OCI-LY7 (cell line): ENCODE data around the gene ARTN. TPM values are rescaled to one million over a fixed set of nuclear protein-coding genes. Genes with fewer than 3 reads are reported as not detected.

Experiments
- BruUV-seq: library from RNA; stranded (reverse); fragments of 400-500 nt; replicated peaks from 2 replicates; lab custom pipeline; 2021; lab: Mats Ljungman, UMichigan
- CTCF ChIA-PET: fragments of 300-600 bp; sonication (Branson Sonifier 250); formaldehyde crosslinking; loops from one replicate; lab custom pipeline; 2022; ENCODE audit warnings: antibody characterized with exemption; ENCODE audit not compliant: unreplicated experiment; lab: Charles Lee
- POLR2A ChIA-PET: fragments of 300-600 bp; sonication (Branson Sonifier 250); formaldehyde crosslinking; loops from one replicate; lab custom pipeline; 2022; ENCODE audit warnings: antibody characterized with exemption; lab: Charles Lee
- DNase-seq: peaks from one replicate; pipeline ENCODE4 v3.0.0-alpha.2; 2015; ENCODE audit warnings: low spot score
- H2AFZ ChIP-seq: fragments of 200-600 bp; sonication (generic), shearing (Covaris generic); 2 replicates; pipeline ENCODE4 v1.6.1; 2014; ENCODE audit warnings: mild to moderate bottlenecking, antibody characterized with exemption, low read length, moderate library complexity
- H3K27ac ChIP-seq: fragments of 200-600 bp; sonication (generic); 2 replicates; pipeline ENCODE4 v1.5.1; 2014; ENCODE audit warnings: mixed run types, low read depth, mild to moderate bottlenecking, moderate library complexity, low read length, inconsistent platforms; ENCODE audit not compliant: poor library complexity, severe bottlenecking
- H3K36me3 ChIP-seq: fragments of 200-600 bp; sonication (generic); 2 replicates; pipeline ENCODE4 v1.6.1; 2014; ENCODE audit warnings: mild to moderate bottlenecking, antibody characterized with exemption, low read length, moderate library complexity, mixed read lengths; ENCODE audit not compliant: insufficient read depth
- H3K4me1 ChIP-seq: fragments of 200-600 bp; sonication (generic); 2 replicates; pipeline ENCODE4 v1.5.1; 2014; ENCODE audit warnings: mild to moderate bottlenecking, low read length; ENCODE audit not compliant: insufficient read depth, poor library complexity, severe bottlenecking
- H3K4me2 ChIP-seq: fragments of 200-600 bp; sonication (generic); 2 replicates; pipeline ENCODE4 v1.6.1; 2014; ENCODE audit warnings: mild to moderate bottlenecking, low read length
- H3K4me3 ChIP-seq: fragments of 200-600 bp; sonication (generic); 2 replicates; pipeline ENCODE4 v1.5.1; 2014; ENCODE audit warnings: mild to moderate bottlenecking, low read depth, low read length; ENCODE audit not compliant: poor library complexity, severe bottlenecking
- H3K79me2 ChIP-seq: fragments of 200-600 bp; sonication (generic); 2 replicates; pipeline ENCODE4 v1.6.1; 2016; ENCODE audit warnings: low read depth, mild to moderate bottlenecking, low read length, moderate library complexity, mixed read lengths; ENCODE audit not compliant: insufficient read depth
- H3K9me2 ChIP-seq: fragments of 200-600 bp; sonication (generic); 2 replicates; pipeline ENCODE4 v1.6.1; 2016; ENCODE audit warnings: mild to moderate bottlenecking, low read length, mixed read lengths; ENCODE audit not compliant: insufficient read depth
- H3K9me3 ChIP-seq: fragments of 200-600 bp; sonication (generic); 2 replicates; pipeline ENCODE4 v1.6.1; 2014; ENCODE audit warnings: mild to moderate bottlenecking, mixed run types, low read length, mixed read lengths
- H4K20me1 ChIP-seq: fragments of 200-600 bp; sonication (generic); 2 replicates; pipeline ENCODE4 v1.6.1; 2014; ENCODE audit warnings: mild to moderate bottlenecking, antibody characterized with exemption, low read length, moderate library complexity, mixed read lengths; ENCODE audit not compliant: insufficient read depth
- EZH2phosphoT487 ChIP-seq: fragments of 200-600 bp; sonication (generic); IDR thresholded peaks from 2 replicates; pipeline ENCODE4 v1.6.1; 2018; ENCODE audit warnings: low read depth, borderline replicate concordance, mild to moderate bottlenecking, mixed run types, antibody characterized with exemption, low read length, moderate library complexity, mixed read lengths
- intact Hi-C: fragments of 100-400 bp; cut with micrococcal nuclease; formaldehyde crosslinking; loops from one replicate; pipeline ENCODE4 v1.10.0; 2022; ENCODE audit not compliant: unreplicated experiment
- total RNA-seq, 2 experiments: library from RNA; depleted of rRNA in 1 of 2; stranded (reverse); fragments of >200 nt in 1 of 2; shearing (Covaris generic) in 1 of 2; gene quantifications; 2 replicates each; pipeline ENCODE4 v1.2.3, GENCODE V29; 2014 to 2022
- TF ChIP-seq, protein P1 (sequence below): fragments of 200-600 bp; sonication (generic); conservative IDR thresholded peaks from 2 replicates; pipeline ENCODE4 v1.5.1; 2014; ENCODE audit warnings: mild to moderate bottlenecking, antibody characterized with exemption, low read length, moderate library complexity, mixed read lengths

The ARTN gene
- total RNA-seq, 2 experiments from 2014 or later: 0.44 to 1.2 TPM

DNA sequence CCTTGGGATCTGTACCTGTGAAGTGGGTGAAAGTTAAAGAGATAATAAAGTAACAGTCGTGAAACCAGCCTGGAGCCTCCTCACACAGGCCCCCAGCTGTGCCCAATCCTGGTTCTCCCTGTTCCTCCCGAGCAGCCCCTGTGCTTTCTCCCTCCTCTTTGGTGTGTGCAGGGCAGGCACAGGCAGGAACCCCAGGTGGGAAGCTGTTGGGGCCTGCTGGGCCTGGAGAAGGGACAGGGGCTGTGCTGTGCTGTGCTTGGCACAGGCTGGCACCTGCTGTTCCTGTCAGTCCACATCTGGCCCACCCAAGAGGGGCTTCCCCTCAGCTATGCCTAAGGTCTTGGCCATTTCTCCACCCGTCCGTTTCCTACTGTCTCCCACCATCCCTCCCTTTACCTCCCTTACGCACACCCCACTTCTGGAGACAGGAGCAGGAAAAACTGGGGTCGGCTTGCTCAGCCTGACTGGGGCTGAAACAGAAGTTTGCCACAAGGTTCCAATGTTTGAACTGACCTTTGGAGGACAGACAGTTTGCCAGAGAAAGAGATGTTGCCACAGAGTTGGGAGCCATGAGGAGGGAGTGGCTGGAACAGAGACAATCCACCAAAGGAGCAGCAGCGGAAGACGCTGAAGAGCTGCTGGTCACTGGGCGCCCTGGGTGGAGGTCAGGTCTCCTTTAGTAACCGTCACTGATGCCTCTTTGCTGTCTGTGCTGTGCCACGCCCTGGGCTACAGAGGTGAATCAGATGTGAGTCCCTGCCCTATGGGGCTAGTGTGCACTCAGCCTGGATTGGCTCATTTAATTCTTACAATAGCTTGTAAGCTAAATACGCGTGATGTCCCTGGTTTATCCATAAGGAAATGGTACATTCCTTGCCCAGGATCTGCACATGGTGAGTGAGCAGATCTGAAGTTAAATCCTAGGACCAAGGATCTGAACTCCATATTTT, 18.8 kb upstream of the ARTN start:
- no peaks in the 10 kb centered on the region for H3K4me1 ChIP-seq
- no peak for DNase-seq
- H2AFZ ChIP-seq: no peak overlapping the region
- TF ChIP-seq, protein P1, sequence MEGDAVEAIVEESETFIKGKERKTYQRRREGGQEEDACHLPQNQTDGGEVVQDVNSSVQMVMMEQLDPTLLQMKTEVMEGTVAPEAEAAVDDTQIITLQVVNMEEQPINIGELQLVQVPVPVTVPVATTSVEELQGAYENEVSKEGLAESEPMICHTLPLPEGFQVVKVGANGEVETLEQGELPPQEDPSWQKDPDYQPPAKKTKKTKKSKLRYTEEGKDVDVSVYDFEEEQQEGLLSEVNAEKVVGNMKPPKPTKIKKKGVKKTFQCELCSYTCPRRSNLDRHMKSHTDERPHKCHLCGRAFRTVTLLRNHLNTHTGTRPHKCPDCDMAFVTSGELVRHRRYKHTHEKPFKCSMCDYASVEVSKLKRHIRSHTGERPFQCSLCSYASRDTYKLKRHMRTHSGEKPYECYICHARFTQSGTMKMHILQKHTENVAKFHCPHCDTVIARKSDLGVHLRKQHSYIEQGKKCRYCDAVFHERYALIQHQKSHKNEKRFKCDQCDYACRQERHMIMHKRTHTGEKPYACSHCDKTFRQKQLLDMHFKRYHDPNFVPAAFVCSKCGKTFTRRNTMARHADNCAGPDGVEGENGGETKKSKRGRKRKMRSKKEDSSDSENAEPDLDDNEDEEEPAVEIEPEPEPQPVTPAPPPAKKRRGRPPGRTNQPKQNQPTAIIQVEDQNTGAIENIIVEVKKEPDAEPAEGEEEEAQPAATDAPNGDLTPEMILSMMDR: no peak
- TF ChIP-seq EZH2phosphoT487: no peak
- H3K9me2 ChIP-seq: no peaks in the 10 kb centered on the region
- H3K27ac ChIP-seq: no peak overlapping the region
- intact Hi-C loops: no loop called here
- BruUV-seq: no TSS peak
- no peak overlapping the region for H3K4me3 ChIP-seq
- H4K20me1 ChIP-seq: no peaks in the 10 kb centered on the region
- H3K79me2 ChIP-seq: no peaks in the 10 kb centered on the region
- H3K4me2 ChIP-seq: no peak overlapping the region
- ChIA-PET CTCF (no interaction called here), POLR2A (no interaction called here)
- H3K36me3 ChIP-seq: no peaks in the 10 kb centered on the region
- H3K9me3 ChIP-seq: no peaks in the 10 kb centered on the region

DNA sequence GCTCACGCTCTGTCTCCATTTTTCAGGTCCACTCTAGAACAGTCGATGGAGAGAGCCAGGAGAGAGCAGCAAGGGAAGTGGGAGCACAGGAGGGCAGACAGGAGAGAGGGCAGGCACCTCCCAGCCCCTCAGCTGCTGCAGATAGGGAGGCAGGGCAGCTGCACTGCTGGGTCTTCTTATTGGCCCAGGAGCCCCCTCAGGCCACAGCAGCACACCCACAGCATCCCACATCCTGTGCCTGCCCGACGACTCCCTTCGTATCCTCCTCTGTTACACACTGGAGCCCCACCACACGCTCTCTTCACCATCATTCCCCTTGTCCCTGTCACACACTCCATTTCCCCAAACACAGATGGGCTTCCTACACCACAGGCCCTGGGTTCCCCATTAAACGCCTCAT, 13.7 kb upstream of the ARTN start:
- no peak overlapping the region for H2AFZ ChIP-seq
- H3K4me3 ChIP-seq: no peak overlapping the region
- ChIA-PET POLR2A (no interaction called here), CTCF (interaction anchor here (1.5 kb wide), 1 partner anchor 155 kb away, joined by 3 read pairs; no protein-coding TSS in a partner anchor)
- TF ChIP-seq, protein P1: no peak
- TF ChIP-seq EZH2phosphoT487: no peak
- no peak for DNase-seq
- H4K20me1 ChIP-seq: no peaks in the 10 kb centered on the region
- H3K79me2 ChIP-seq: no peaks in the 10 kb centered on the region
- no peak overlapping the region for H3K4me2 ChIP-seq
- H3K4me1 ChIP-seq: no peaks in the 10 kb centered on the region
- no peak overlapping the region for H3K27ac ChIP-seq
- H3K9me2 ChIP-seq: no peaks in the 10 kb centered on the region
- no peaks in the 10 kb centered on the region for H3K9me3 ChIP-seq
- no peaks in the 10 kb centered on the region for H3K36me3 ChIP-seq
- intact Hi-C loops: no loop called here
- no TSS peak for BruUV-seq

DNA sequence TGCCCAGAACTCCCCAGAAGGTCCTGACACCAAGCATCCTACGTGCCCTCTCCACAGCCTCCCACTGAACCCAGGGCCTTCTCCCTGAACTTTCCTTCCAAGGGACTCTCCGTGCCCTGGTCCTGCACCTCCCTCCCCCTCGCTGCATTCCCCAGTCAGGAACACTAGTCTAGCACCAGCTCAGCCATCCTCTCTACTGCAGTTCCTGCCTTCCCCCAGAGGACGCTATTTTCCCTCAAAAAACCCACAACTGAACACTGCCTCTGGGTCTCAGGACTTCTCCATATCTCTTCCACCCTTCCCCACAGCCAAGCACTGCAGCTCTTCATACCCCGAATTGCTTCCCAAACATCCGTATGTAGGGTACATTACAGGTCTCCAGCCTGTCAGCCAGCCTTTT, 12.6 kb upstream of the ARTN start:
- DNase-seq: no peak
- no peaks in the 10 kb centered on the region for H3K9me2 ChIP-seq
- H3K4me2 ChIP-seq: no peak overlapping the region
- H4K20me1 ChIP-seq: no peaks in the 10 kb centered on the region
- no peaks in the 10 kb centered on the region for H3K36me3 ChIP-seq
- ChIA-PET POLR2A (no interaction called here), CTCF (interaction anchor here (1.5 kb wide), 1 partner anchor 156 kb away, joined by 3 read pairs; no protein-coding TSS in a partner anchor)
- H3K27ac ChIP-seq: no peak overlapping the region
- TF ChIP-seq EZH2phosphoT487: no peak
- TF ChIP-seq, protein P1: no peak
- no peak overlapping the region for H2AFZ ChIP-seq
- H3K4me1 ChIP-seq: no peaks in the 10 kb centered on the region
- intact Hi-C loops: no loop called here
- no peaks in the 10 kb centered on the region for H3K79me2 ChIP-seq
- H3K9me3 ChIP-seq: no peaks in the 10 kb centered on the region
- no TSS peak for BruUV-seq
- H3K4me3 ChIP-seq: no peak overlapping the region
